Anterior cingulate cortex (tissue), 58 donors: ENCODE results near the gene CTIF.
"Not testable (repeated sequence)": the region's sequence is repeated elsewhere in the genome, so short reads cannot be mapped to it uniquely, and the experiment has no call there.

Experiments
- DNase-seq, 58 donors: peaks; one replicate each; lab custom pipeline; 2025; lab: John Stamatoyannopoulos, UW

Gene CTIF

DNA sequence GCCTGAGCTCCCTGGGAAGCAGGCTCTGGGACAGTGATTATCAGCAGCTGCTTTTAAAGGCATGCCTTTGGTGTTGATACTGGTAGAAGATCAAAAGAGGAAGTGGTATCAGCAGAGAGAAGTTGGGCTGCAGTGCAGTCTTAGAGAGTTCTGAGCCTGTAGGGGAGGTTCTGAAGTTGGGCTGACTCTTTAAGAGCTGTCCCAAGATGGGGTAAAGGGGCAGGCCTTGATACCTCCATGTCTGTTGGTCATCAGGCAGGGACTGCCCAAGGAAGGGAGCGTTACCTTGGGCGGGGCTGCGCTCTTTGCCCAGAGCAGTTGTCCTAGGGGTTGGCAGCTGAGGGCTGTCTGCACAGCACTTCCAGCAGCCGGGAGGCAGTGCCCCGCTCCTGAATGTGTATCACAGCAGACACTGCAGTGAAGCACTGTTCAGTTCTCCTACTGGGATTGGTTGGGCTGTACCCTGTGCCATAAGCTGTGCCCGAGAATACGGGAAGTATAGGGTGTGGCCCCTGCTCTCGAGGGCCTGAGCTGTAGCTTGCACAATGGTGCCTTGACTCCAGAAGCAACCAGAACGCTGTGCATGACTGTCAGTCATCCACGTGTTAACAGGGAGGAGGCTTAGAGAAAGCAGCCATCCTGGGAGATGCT lies 177.0 kb downstream of the CTIF start:
- DNase-seq = peak in 4 of 58 donors; percentile 8 to 20 (median 15)

DNA sequence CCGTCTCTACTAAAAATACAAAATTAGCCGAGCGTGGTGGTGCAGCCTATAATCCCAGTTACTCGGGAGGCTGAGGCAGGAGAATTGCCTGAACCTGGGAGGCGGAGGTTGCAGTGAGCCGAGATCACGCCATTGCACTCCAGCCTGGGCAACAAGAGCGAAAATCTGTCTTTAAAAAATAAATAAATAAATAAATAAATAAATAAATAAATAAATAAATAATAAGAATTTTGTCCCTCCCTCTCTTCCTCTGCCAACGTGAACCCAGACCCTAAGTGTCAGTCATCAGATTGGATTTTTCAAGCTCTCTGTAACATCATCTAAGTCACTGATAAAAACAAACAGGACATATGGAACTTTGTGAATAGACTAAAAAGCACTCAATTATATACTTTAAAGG lies 178.4 kb downstream of the CTIF start:
- DNase-seq = not testable (repeated sequence)

- no peak for DNase-seq
Observed at GRCh38 chr18:48718251-48718959, 179.6 kb downstream of the CTIF start.

- DNase-seq = no peak
Observed at GRCh38 chr18:48719388-48719787, 180.6 kb downstream of the CTIF start.

GRCh38 chr18:48719974-48720654 lies 181.3 kb downstream of the CTIF start:
- peak in 31 of 58 donors; percentile 4 to 80 (median 52) for DNase-seq

- no peak for DNase-seq
Observed at GRCh38 chr18:48720655-48721025, 181.8 kb downstream of the CTIF start.

DNA sequence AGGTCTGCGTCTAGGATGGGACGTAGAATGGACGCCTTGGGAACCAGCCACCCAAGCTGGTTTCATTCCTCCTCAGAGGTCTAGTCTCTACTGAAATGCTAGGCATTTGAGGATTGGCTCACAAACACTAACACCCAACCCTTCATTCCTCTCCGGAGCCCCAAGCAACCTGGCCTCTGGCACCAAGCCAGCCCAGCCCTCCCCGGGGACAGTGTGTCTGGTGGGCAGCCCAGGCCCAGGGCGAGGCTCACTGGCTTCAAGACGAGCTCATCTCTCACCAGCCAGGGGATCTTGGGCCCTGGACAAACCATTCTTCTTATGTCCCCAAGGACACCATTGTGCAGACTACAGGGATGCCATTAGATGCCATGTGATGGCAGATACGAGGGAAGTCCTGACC lies 182.5 kb downstream of the CTIF start:
- DNase-seq = peak in 1 of 58 donors; percentile 7

- DNase-seq = no peak
Observed at GRCh38 chr18:48723016-48723415, 184.2 kb downstream of the CTIF start.

DNA sequence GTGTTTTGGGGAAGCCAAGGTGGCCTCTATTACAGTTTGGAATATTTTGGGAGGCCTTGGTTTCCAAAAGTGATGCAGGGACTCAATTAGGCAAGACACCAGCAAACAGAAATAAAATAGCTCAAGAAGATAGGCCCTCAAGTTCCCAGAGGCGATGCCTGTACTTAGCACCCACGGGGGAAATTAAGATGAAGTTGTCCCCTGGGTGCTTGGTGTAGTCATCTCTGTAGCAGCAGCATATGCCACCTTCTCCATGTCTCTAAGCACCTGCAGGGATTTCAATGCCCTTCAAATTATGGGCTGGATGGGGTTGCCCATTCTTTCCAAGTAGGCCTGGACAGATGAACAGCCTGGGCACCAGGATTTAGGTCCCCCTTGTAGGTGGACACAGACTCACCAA lies 185.0 kb downstream of the CTIF start:
- no peak for DNase-seq

- no peak for DNase-seq
Observed at GRCh38 chr18:48724442-48724841, 185.6 kb downstream of the CTIF start.

DNA sequence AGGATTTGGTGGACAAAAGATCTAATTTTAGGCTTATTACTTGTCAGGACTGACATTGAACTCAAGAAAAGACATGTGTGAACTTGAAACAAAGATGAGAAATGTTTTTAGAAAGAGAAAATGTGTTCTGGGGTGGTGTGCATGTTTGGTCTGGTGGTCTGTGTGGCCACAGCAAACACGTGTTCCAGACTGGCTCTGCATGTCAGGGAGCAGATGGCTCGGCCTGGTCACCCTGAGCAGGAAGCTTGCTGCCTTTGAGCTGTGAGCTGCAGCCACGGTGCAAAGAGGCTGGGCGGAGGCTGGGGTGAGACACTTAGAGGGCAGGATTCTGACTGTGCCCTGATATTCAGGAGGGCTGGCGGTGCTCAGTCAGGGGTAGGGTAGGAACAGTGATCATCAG lies 186.1 kb downstream of the CTIF start:
- no peak for DNase-seq

DNA sequence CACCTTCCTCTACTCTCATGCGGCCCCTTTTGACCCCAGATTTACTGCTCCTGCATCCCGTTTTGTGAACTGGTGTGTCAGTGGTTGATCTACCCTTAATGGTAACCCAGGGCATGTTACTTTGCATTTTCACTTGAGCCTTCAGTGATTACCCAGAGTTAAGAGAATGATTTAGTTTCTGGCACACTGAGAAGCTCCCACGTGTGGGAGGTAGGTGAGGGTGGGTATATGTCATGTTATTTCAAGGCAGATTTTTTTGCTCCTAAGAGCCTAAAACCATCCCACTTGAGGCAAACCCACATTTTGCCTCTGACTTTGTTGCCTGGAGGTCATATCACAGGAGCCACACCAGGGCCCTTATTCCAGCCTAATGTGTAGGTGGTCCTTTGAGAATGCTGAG lies 186.7 kb downstream of the CTIF start:
- DNase-seq = no peak

- no peak for DNase-seq
Observed at GRCh38 chr18:48727681-48728080, 188.8 kb downstream of the CTIF start.

- DNase-seq = no peak
Observed at GRCh38 chr18:48728204-48728833, 189.5 kb downstream of the CTIF start.

DNA sequence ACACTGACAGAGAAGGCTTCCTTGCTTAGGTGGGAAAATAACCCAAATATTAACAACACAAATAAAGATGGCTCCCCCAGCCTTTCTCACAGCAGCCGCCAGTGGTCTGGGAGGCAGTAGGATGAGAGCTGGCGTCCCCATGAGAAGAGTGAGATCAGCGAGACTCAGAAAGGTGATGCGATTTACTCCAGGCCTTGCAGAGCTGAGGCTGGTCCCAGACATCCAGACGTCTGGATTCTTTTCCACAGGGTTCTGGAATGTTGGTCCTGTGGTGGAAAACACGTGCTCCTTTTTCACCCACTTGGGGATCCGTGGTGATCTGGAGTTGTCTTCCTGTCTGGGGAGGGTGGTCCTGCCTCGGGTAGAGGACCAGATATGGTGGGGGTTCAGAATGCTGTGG lies 190.6 kb downstream of the CTIF start:
- DNase-seq = no peak

DNA sequence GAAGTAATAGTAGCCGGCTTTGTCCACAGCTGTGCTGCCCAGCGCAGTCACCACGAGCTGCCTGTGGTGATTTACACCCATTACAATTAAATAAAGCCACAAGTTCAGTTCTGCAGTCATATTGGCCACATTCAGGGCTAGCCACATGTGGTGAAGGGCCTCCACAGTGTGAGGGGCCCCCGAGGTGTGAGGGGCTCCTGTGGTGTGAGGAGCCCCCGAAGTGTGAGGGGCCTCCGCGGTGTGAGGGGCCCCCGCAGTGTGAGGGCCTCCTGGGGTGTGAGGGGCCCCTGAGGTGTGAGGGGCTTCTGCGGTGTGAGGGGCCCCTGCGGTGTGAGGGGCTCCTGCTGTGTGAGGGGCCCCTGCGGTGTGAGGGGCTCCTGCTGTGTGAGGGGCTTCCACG lies 191.2 kb downstream of the CTIF start:
- no peak for DNase-seq

GRCh38 chr18:48732767-48733424 lies 194.1 kb downstream of the CTIF start:
- DNase-seq = no peak

- DNase-seq = peak in 45 of 58 donors; percentile 19 to 83 (median 52)
Observed at GRCh38 chr18:48733643-48734253, 194.9 kb downstream of the CTIF start.

DNA sequence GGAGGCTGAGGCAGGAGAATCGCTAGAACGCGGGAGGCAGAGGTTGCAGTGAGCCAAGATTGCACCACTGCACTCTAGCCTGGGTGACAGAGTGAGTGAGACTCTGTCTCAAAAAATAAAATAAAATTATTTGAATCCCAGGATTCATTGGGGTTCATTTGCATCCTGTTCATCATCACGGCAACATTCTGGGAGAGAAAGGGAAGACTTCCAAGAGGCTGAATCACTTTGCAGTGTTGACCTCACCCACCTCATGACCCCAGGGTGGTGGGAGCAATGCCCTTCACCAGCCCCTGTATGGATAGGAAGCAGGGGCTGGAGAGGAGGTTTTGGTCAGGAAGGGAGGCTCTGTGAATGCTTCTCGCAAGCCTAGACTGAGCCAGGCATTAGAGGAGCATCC lies 195.6 kb downstream of the CTIF start:
- no peak for DNase-seq

GRCh38 chr18:48735080-48735676 lies 196.3 kb downstream of the CTIF start:
- DNase-seq = peak in 5 of 58 donors; percentile 6 to 71 (median 32)
